Activated CD8-positive, alpha-beta memory T cell treated with anti-CD3 and anti-CD28 coated beads, Interleukin-2, amount 50 U/mL, for 24 hours (primary cell): Measurements from ENCODE around the gene DPM1.

Experiments
- DNase-seq: peaks from one replicate; pipeline ENCODE4 v3.0.0-alpha.2; 2020; ENCODE audit errors: extremely low read depth

DPM1 gene

GRCh38 chr20:50898475-50898874 lies 59.9 kb downstream of the DPM1 start:
- no peak for DNase-seq

- no peak for DNase-seq
Measured at GRCh38 chr20:50895111-50895830, 63.1 kb downstream of the DPM1 start.

- DNase-seq, result no peak
Measured at GRCh38 chr20:50893620-50894019, 64.7 kb downstream of the DPM1 start.

DNA sequence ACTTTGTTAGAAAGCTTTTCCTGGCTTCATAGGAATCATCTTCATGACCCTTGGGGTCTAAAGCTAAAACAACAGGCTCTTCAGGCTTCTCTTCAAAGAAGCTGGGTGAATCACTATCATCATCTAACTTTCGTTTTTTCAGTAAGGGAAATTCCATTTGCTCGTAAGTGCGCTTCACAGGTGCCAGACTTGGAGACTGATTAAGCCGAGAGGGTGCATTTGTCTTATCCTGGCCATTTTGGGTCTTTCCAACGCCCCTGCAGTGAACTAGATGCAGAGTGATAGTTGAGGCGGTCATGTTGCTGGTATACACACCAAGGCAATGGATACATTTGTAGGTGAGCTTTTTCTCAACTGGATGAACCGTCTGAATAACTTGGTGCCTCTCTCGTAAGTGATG lies 65.9 kb downstream of the DPM1 start:
- DNase-seq, result no peak

DNA sequence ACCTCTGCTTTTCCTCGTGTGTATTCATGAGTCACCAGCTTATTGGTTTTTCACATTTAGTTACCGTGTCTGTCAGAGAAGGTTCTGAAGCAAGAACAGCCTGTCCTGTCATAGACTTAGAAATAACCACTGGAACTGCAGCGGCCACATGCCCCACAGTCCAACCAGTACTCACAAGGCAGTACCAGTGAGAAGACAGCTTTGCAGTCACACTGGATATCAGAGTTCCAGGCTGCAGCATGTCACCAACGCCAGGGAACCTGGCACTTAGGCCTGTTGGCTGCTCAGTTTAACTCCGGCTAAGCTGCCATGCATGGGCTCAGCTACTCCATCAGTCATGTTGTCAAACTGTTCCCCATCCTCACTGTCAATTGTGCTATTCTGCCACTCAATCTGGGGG lies 67.2 kb downstream of the DPM1 start:
- no peak for DNase-seq

DNA sequence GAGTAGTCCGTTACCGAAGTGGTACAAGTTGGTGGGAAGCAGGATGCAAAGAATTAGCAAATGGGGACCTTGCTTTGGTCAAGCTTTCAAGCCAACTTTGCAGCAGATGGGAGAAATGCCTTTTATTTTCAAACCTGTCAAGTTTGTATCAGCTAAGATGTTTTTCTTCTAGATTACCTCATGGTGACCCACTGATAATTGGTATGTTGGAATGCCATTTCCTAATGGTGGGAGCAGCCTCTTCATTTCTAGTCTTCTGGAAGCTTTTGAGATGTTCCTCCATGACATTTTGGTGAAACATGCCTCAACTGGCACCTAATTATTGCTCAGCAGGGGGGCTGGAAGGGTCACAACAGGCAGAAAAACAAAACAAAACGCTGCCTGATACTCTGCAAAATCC lies 70.8 kb downstream of the DPM1 start:
- DNase-seq, result no peak

- no peak for DNase-seq
Measured at GRCh38 chr20:50886184-50886790, 72.0 kb downstream of the DPM1 start.

DNA sequence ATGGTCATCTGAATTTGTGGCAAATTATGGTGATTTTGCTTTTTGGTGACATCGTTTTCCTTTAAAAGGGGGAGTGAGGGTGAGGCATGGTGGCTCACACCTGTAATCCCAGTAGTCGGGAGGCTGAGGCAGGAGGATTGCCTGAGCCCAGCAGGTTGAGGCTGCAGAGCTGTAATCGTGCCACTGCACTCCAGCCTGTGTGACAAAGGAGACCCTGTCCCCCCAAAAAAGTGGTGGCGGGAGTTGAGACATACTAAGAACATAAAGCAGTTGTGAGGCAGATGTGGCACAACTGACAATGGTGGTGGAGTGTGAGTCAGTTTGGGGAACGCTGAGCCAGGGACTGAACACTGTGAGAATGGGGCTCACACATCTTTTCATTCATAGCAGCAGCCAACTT lies 72.6 kb downstream of the DPM1 start:
- DNase-seq, result no peak

- no peak for DNase-seq
Measured at GRCh38 chr20:50885068-50885467, 73.3 kb downstream of the DPM1 start.
